OCI-LY1 (cell line): Measurements from ENCODE around the gene FAM98A.

Source experiments
- H2AFZ ChIP-seq: fragments of 200-600 bp; sonication (generic), shearing (Covaris generic); 2 replicates; pipeline ENCODE4 v1.6.0; 2014; ENCODE audit warnings: antibody characterized with exemption, mild to moderate bottlenecking, low read length
- H3F3A ChIP-seq: fragments of 200-600 bp; sonication (generic), shearing (Covaris generic); 2 replicates; pipeline ENCODE4 v1.6.0; 2014; ENCODE audit warnings: mild to moderate bottlenecking, antibody characterized with exemption, low read length, moderate library complexity; ENCODE audit not compliant: insufficient read depth
- H3K27ac ChIP-seq: fragments of 200-600 bp; sonication (generic); 2 replicates; pipeline ENCODE4 v1.5.1; 2014; ENCODE audit warnings: low read length, mixed run types, mild to moderate bottlenecking, low read depth; ENCODE audit not compliant: poor library complexity, severe bottlenecking
- H3K27me3 ChIP-seq: fragments of 200-600 bp; sonication (generic); 2 replicates; pipeline ENCODE4 v1.6.0; 2014; ENCODE audit warnings: antibody characterized with exemption, mild to moderate bottlenecking, low read length, moderate library complexity; ENCODE audit not compliant: insufficient read depth
- H3K36me3 ChIP-seq: fragments of 200-600 bp; sonication (generic); 2 replicates; pipeline ENCODE4 v1.6.1; 2014; ENCODE audit warnings: mild to moderate bottlenecking, antibody characterized with exemption, low read length, moderate library complexity, mixed read lengths; ENCODE audit not compliant: insufficient read depth
- H3K4me1 ChIP-seq: fragments of 200-600 bp; sonication (generic); 2 replicates; pipeline ENCODE4 v1.5.1; 2014; ENCODE audit warnings: mild to moderate bottlenecking, low read length, moderate library complexity; ENCODE audit not compliant: insufficient read depth, severe bottlenecking
- H3K4me2 ChIP-seq: fragments of 200-600 bp; sonication (generic), shearing (Covaris generic); 2 replicates; pipeline ENCODE4 v1.6.1; 2014; ENCODE audit warnings: low read length
- H3K4me3 ChIP-seq: fragments of 200-600 bp; sonication (generic); 2 replicates; pipeline ENCODE4 v1.5.1; 2014; ENCODE audit warnings: low read length, low read depth, mild to moderate bottlenecking, mixed read lengths; ENCODE audit not compliant: poor library complexity, severe bottlenecking
- H3K79me2 ChIP-seq: fragments of 200-600 bp; shearing (Covaris generic); 2 replicates; pipeline ENCODE4 v1.6.1; 2016; ENCODE audit warnings: mixed run types, low read length, mixed read lengths; ENCODE audit not compliant: insufficient read depth
- H3K9ac ChIP-seq: fragments of 200-600 bp; sonication (generic), shearing (Covaris generic); 2 replicates; pipeline ENCODE4 v1.6.1; 2014; ENCODE audit warnings: mild to moderate bottlenecking, low read length, mixed read lengths
- H3K9me2 ChIP-seq: fragments of 200-600 bp; sonication (generic), shearing (Covaris generic); 2 replicates; pipeline ENCODE4 v1.6.1; 2014; ENCODE audit warnings: low read depth, mild to moderate bottlenecking, low read length, mixed read lengths
- H3K9me3 ChIP-seq: fragments of 200-600 bp; shearing (Covaris generic); 2 replicates; pipeline ENCODE4 v1.6.1; 2014; ENCODE audit warnings: low read length, mixed read lengths
- H4K20me1 ChIP-seq: fragments of 200-600 bp; sonication (generic), shearing (Covaris generic); 2 replicates; pipeline ENCODE4 v1.6.0; 2016; ENCODE audit warnings: mild to moderate bottlenecking, low read length; ENCODE audit not compliant: insufficient read depth
- CTCF ChIP-seq: fragments of 200-600 bp; sonication (generic), shearing (Covaris generic); IDR thresholded peaks from 2 replicates; pipeline ENCODE4 v1.5.1; 2017; ENCODE audit warnings: mild to moderate bottlenecking, antibody characterized with exemption, low read length, moderate library complexity, mixed read lengths
- EZH2 ChIP-seq: fragments of 200-600 bp; sonication (generic), shearing (Covaris generic); IDR thresholded peaks from 2 replicates; pipeline ENCODE4 v1.8.0; 2017; ENCODE audit warnings: borderline replicate concordance, mixed run types, mild to moderate bottlenecking, antibody characterized with exemption, low read length, moderate library complexity, mixed read lengths

Gene FAM98A

GRCh38 chr2:33577084-33577483, 22.0 kb downstream of the FAM98A start:
- no peak overlapping the region for H3K9ac ChIP-seq
- no peaks in the 10 kb centered on the region for H3K9me3 ChIP-seq
- peaks cover 4% of the 10 kb centered on the region for H3K4me1 ChIP-seq
- H3K27me3 ChIP-seq: no peaks in the 10 kb centered on the region
- no peak overlapping the region for H2AFZ ChIP-seq
- no peaks in the 10 kb centered on the region for H3K79me2 ChIP-seq
- TF ChIP-seq CTCF: no peak
- TF ChIP-seq EZH2: no peak
- H4K20me1 ChIP-seq: no peaks in the 10 kb centered on the region
- no peaks in the 10 kb centered on the region for H3K9me2 ChIP-seq
- H3K4me3 ChIP-seq: no peak overlapping the region
- H3F3A ChIP-seq: no peaks in the 10 kb centered on the region
- H3K27ac ChIP-seq: no peak overlapping the region
- H3K36me3 ChIP-seq: peaks cover under 1% of the 10 kb centered on the region; the same call in 1 of the 2 replicates
- H3K4me2 ChIP-seq: no peak overlapping the region

- Histone ChIP-seq H3K36me3 (no peaks in the 10 kb centered on the region), H3K4me3 (no peak overlapping the region), H3K4me1 (peaks cover 3% of the 10 kb centered on the region), H3F3A (no peaks in the 10 kb centered on the region), H3K27ac (no peak overlapping the region), H3K4me2 (no peak overlapping the region), H3K27me3 (no peaks in the 10 kb centered on the region), H3K9me3 (no peaks in the 10 kb centered on the region), H3K79me2 (no peaks in the 10 kb centered on the region), H2AFZ (no peak overlapping the region), H3K9ac (no peak overlapping the region), H3K9me2 (no peaks in the 10 kb centered on the region), H4K20me1 (no peaks in the 10 kb centered on the region)
- TF ChIP-seq CTCF: no peak
- TF ChIP-seq EZH2: no peak
These were observed 25.4 kb downstream of the FAM98A start for GRCh38 chr2:33573657-33574056.

GRCh38 chr2:33570681-33571080, 28.4 kb downstream of the FAM98A start:
- Histone ChIP-seq H2AFZ (no peak overlapping the region), H3K4me2 (no peak overlapping the region), H3K9me3 (no peaks in the 10 kb centered on the region), H3K27me3 (no peaks in the 10 kb centered on the region), H3K36me3 (no peaks in the 10 kb centered on the region), H4K20me1 (no peaks in the 10 kb centered on the region), H3K9ac (no peak overlapping the region), H3K27ac (no peak overlapping the region), H3K4me3 (no peak overlapping the region), H3F3A (no peaks in the 10 kb centered on the region), H3K79me2 (no peaks in the 10 kb centered on the region), H3K4me1 (peaks cover 3% of the 10 kb centered on the region), H3K9me2 (no peaks in the 10 kb centered on the region)
- TF ChIP-seq CTCF (no peak), EZH2 (no peak)
